ENCODE data around the gene NOP10. TPM values are rescaled to one million over a fixed set of nuclear protein-coding genes. Genes with fewer than 3 reads are reported as not detected.

NOP10 gene
- total and polyA plus RNA-seq, 2 of the 13 experiments (the other 11 are each of a cell fraction or from before 2014, with no cell fraction given), result 239 to 369 TPM

DNA sequence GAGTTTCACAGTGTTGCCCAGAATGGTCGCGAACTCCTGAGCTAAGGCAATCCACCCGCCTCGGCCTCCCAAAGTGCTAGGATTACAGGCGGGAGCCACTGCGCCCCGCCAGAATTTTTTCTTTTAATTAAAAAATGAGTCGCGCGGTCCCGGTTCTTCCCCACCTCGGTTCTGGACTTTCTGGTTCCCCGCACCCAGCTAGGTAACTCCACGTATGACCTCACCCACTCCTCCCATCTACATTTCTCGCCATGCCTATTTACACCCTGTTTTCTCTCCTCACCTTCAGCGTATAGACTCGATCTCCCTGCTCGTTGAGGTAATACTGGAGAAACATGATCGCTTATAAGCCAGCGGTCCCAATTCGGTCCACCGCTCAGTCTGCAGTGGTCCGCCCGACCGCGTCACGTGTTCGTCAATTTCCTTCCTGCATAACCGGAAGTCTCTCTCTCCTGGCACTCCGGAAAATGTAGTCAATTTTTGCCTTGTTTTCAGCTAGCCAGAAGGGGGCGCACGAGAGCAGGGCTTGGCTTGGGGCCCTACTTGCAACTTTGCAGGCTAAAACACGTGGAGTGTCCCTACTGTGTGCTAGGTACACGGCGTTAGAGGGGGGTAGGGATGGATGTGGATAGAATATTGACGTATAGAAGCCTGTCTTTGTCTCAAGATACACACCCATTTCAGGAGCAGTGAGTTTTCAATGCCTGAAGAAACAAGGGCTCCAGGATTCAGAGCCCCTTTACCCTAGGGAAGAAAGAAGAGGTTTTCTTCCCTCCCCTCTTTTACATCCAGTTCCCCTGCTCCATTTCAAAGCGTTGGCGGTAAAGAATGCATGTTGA lies at the start of gene NOP10, which contains the start of gene NUTM1 (continued):
- no peak for TF ChIP-seq ZNF292 (CRISPR knock-in tag; IDR thresholded peaks at IDR 0.05; ENCODE audit: borderline replicate concordance, low read depth)
- TF ChIP-seq IRX3 (CRISPR knock-in tag; IDR thresholded peaks at IDR 0.05; ENCODE audit: borderline replicate concordance, low read depth), result no peak
- no peak for TF ChIP-seq ZFP82 (CRISPR knock-in tag; IDR thresholded peaks at IDR 0.05; ENCODE audit: borderline replicate concordance)
- peak; percentile 45; the same call in 1 of the 2 replicates for TF ChIP-seq HCFC1 (IDR thresholded peaks at IDR 0.05; ENCODE audit: low read depth, low read length)
- peak; percentile 59; the same call in 1 of the 2 replicates for TF ChIP-seq ZNF761 (CRISPR knock-in tag; conservative IDR thresholded peaks at IDR 0.05)
- TF ChIP-seq ZNF350 (CRISPR knock-in tag; IDR thresholded peaks at IDR 0.05; ENCODE audit: borderline replicate concordance, low read depth), result peak; percentile 91
- no peak for TF ChIP-seq ZBTB3 (CRISPR knock-in tag; IDR thresholded peaks at IDR 0.05; ENCODE audit: borderline replicate concordance, low read depth)
- no peak for TF ChIP-seq SP5 (CRISPR knock-in tag; IDR thresholded peaks at IDR 0.05; ENCODE audit: borderline replicate concordance, low read depth)
- TF ChIP-seq EED (CRISPR knock-in tag; IDR thresholded peaks at IDR 0.05), result no peak
- no peak for TF ChIP-seq PPARG (CRISPR knock-in tag; conservative IDR thresholded peaks at IDR 0.05)
- TF ChIP-seq ZNF746 (CRISPR knock-in tag; IDR thresholded peaks at IDR 0.05), result peak; percentile 53; the same call in 1 of the 2 replicates
- TF ChIP-seq, protein P1, sequence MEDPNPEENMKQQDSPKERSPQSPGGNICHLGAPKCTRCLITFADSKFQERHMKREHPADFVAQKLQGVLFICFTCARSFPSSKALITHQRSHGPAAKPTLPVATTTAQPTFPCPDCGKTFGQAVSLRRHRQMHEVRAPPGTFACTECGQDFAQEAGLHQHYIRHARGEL (CRISPR knock-in tag; IDR thresholded peaks at IDR 0.05), result no peak
- TF ChIP-seq, protein P2, sequence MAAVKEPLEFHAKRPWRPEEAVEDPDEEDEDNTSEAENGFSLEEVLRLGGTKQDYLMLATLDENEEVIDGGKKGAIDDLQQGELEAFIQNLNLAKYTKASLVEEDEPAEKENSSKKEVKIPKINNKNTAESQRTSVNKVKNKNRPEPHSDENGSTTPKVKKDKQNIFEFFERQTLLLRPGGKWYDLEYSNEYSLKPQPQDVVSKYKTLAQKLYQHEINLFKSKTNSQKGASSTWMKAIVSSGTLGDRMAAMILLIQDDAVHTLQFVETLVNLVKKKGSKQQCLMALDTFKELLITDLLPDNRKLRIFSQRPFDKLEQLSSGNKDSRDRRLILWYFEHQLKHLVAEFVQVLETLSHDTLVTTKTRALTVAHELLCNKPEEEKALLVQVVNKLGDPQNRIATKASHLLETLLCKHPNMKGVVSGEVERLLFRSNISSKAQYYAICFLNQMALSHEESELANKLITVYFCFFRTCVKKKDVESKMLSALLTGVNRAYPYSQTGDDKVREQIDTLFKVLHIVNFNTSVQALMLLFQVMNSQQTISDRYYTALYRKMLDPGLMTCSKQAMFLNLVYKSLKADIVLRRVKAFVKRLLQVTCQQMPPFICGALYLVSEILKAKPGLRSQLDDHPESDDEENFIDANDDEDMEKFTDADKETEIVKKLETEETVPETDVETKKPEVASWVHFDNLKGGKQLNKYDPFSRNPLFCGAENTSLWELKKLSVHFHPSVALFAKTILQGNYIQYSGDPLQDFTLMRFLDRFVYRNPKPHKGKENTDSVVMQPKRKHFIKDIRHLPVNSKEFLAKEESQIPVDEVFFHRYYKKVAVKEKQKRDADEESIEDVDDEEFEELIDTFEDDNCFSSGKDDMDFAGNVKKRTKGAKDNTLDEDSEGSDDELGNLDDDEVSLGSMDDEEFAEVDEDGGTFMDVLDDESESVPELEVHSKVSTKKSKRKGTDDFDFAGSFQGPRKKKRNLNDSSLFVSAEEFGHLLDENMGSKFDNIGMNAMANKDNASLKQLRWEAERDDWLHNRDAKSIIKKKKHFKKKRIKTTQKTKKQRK (IDR thresholded peaks at IDR 0.05; ENCODE audit: low read length), result no peak
- 0 out of 2 replicates have a peak, but pooled peaks have one; percentile 57 for TF ChIP-seq ATF1 (CRISPR knock-in tag; IDR thresholded peaks at IDR 0.05)
- TF ChIP-seq, protein P3, sequence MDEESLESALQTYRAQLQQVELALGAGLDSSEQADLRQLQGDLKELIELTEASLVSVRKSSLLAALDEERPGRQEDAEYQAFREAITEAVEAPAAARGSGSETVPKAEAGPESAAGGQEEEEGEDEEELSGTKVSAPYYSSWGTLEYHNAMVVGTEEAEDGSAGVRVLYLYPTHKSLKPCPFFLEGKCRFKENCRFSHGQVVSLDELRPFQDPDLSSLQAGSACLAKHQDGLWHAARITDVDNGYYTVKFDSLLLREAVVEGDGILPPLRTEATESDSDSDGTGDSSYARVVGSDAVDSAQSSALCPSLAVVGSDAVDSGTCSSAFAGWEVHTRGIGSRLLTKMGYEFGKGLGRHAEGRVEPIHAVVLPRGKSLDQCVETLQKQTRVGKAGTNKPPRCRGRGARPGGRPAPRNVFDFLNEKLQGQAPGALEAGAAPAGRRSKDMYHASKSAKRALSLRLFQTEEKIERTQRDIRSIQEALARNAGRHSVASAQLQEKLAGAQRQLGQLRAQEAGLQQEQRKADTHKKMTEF (CRISPR knock-in tag; IDR thresholded peaks at IDR 0.05), result peak; percentile 56; the same call in 1 of the 2 replicates
- TF ChIP-seq, protein P4, sequence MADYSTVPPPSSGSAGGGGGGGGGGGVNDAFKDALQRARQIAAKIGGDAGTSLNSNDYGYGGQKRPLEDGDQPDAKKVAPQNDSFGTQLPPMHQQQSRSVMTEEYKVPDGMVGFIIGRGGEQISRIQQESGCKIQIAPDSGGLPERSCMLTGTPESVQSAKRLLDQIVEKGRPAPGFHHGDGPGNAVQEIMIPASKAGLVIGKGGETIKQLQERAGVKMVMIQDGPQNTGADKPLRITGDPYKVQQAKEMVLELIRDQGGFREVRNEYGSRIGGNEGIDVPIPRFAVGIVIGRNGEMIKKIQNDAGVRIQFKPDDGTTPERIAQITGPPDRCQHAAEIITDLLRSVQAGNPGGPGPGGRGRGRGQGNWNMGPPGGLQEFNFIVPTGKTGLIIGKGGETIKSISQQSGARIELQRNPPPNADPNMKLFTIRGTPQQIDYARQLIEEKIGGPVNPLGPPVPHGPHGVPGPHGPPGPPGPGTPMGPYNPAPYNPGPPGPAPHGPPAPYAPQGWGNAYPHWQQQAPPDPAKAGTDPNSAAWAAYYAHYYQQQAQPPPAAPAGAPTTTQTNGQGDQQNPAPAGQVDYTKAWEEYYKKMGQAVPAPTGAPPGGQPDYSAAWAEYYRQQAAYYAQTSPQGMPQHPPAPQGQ (CRISPR knock-in tag; IDR thresholded peaks at IDR 0.05; ENCODE audit: borderline replicate concordance), result no peak
- TF ChIP-seq NCOA1 (CRISPR knock-in tag; IDR thresholded peaks at IDR 0.05), result no peak
- no peak for TF ChIP-seq ZNF552 (CRISPR knock-in tag; IDR thresholded peaks at IDR 0.05; ENCODE audit: borderline replicate concordance)
- no peak for TF ChIP-seq SAFB2 (CRISPR knock-in tag; IDR thresholded peaks at IDR 0.05; ENCODE audit: borderline replicate concordance, low read depth)
- TF ChIP-seq ZNF256 (CRISPR knock-in tag; conservative IDR thresholded peaks at IDR 0.05), result no peak
- TF ChIP-seq RBFOX2 (IDR thresholded peaks at IDR 0.05; ENCODE audit: low read depth, low read length), result peak; percentile 61
- no peak for TF ChIP-seq NFATC3 (CRISPR knock-in tag; IDR thresholded peaks at IDR 0.05)
